Measurements from ENCODE around the gene DLGAP5. TPM values are rescaled to one million over a fixed set of nuclear protein-coding genes. Genes with fewer than 3 reads are reported as not detected.
A peak's percentile ranks its signal among the peaks of the same experiment; 100 is the strongest.

Gene DLGAP5
- total and polyA plus RNA-seq, 2 experiments from 2014 or later, result 13.5 to 15.5 TPM

- in situ Hi-C loops (cut with MboI), result no loop called here
- DNase-seq, result peak; percentile 74
- H3K9ac ChIP-seq, result peak overlapping the region; percentile 99
Observed at GRCh38 chr14:55131370-55132137, 59.8 kb downstream of the DLGAP5 start.

GRCh38 chr14:55130196-55130550 is 61.2 kb downstream of the DLGAP5 start:
- TF ChIP-seq EZH2 (IDR thresholded peaks at IDR 0.05; ENCODE audit: insufficient read depth, poor library complexity, severe bottlenecking), result no peak
- no peak for TF ChIP-seq EZH2phosphoT487 (IDR thresholded peaks at IDR 0.05; ENCODE audit: insufficient read depth, low read depth)
- Histone ChIP-seq H3K4me3 (peak overlapping the region; percentile 95), H3K9me3 (ENCODE audit: low read depth) (no peaks in the 10 kb centered on the region), H3K9me2 (ENCODE audit: insufficient read depth) (no peaks in the 10 kb centered on the region), H3K4me2 (ENCODE audit: unreplicated experiment) (peak overlapping the region; percentile 85), H3K9ac (peak overlapping the region; percentile 99), H3K27ac (peak overlapping the region; percentile 89), H2AFZ (peak overlapping the region; percentile 37; the same call in 1 of the 2 replicates), H3K79me2 (ENCODE audit: insufficient read depth) (peaks cover 54% of the 10 kb centered on the region), H3K27me3 (replicated peaks; ENCODE audit: insufficient read depth) (no peaks in the 10 kb centered on the region), H3F3A (ENCODE audit: insufficient read depth) (peaks cover 67% of the 10 kb centered on the region), H3K36me3 (ENCODE audit: low read depth) (peaks cover 10% of the 10 kb centered on the region; the same call in 1 of the 2 replicates), H4K20me1 (ENCODE audit: insufficient read depth) (no peaks in the 10 kb centered on the region; the same call in 1 of the 2 replicates), H3K4me1 (ENCODE audit: insufficient read depth) (peaks cover 49% of the 10 kb centered on the region)
- in situ Hi-C loops (cut with MboI), result no loop called here
- DNase-seq, result peak; percentile 75
- WGBS, 2 experiments (ENCODE audit: low coverage in 1 of 2, low lambda C conversion rate in 2 of 2, missing lambda C conversion rate in 2 of 2), result 1 to 2% methylated on average over 10 of the region's 10 CpGs

More at GRCh38 chr14:55131370-55132137, 59.8 kb downstream of the DLGAP5 start:
- H3K36me3 ChIP-seq (ENCODE audit: low read depth), result peaks cover 10% of the 10 kb centered on the region; the same call in 1 of the 2 replicates
- no peaks in the 10 kb centered on the region; the same call in 1 of the 2 replicates for H4K20me1 ChIP-seq (ENCODE audit: insufficient read depth)
- H3K9me2 ChIP-seq (ENCODE audit: insufficient read depth), result no peaks in the 10 kb centered on the region
- H3F3A ChIP-seq (ENCODE audit: insufficient read depth), result peaks cover 70% of the 10 kb centered on the region
- peak overlapping the region; percentile 95 for H3K4me3 ChIP-seq
- H3K4me2 ChIP-seq (ENCODE audit: unreplicated experiment), result peak overlapping the region; percentile 85
- peaks cover 49% of the 10 kb centered on the region for H3K4me1 ChIP-seq (ENCODE audit: insufficient read depth)
- WGBS, 2 experiments (ENCODE audit: low coverage in 1 of 2, low lambda C conversion rate in 2 of 2, missing lambda C conversion rate in 2 of 2), result 7 to 9% methylated on average over 7 of the region's 7 CpGs
- no peaks in the 10 kb centered on the region for H3K9me3 ChIP-seq (ENCODE audit: low read depth)
- H3K79me2 ChIP-seq (ENCODE audit: insufficient read depth), result peaks cover 68% of the 10 kb centered on the region
- no peak overlapping the region for H2AFZ ChIP-seq
- H3K27ac ChIP-seq, result peak overlapping the region; percentile 89
- no peaks in the 10 kb centered on the region for H3K27me3 ChIP-seq (replicated peaks; ENCODE audit: insufficient read depth)
- TF ChIP-seq EZH2phosphoT487 (IDR thresholded peaks at IDR 0.05; ENCODE audit: insufficient read depth, low read depth) (no peak), EZH2 (IDR thresholded peaks at IDR 0.05; ENCODE audit: insufficient read depth, poor library complexity, severe bottlenecking) (no peak)

- H3K79me2 ChIP-seq (ENCODE audit: insufficient read depth), result peaks cover 49% of the 10 kb centered on the region
- peaks cover 49% of the 10 kb centered on the region for H3K4me1 ChIP-seq (ENCODE audit: insufficient read depth)
- peak overlapping the region; percentile 85 for H3K4me2 ChIP-seq (ENCODE audit: unreplicated experiment)
- peaks cover 10% of the 10 kb centered on the region; the same call in 1 of the 2 replicates for H3K36me3 ChIP-seq (ENCODE audit: low read depth)
- peak overlapping the region; percentile 99 for H3K9ac ChIP-seq
- peak overlapping the region; percentile 89 for H3K27ac ChIP-seq
- peak overlapping the region; percentile 37; the same call in 1 of the 2 replicates for H2AFZ ChIP-seq
- H3K9me2 ChIP-seq (ENCODE audit: insufficient read depth), result no peaks in the 10 kb centered on the region
- H3K27me3 ChIP-seq (replicated peaks; ENCODE audit: insufficient read depth), result no peaks in the 10 kb centered on the region
- peak; percentile 93 for DNase-seq
- H3K9me3 ChIP-seq (ENCODE audit: low read depth), result no peaks in the 10 kb centered on the region
- 1% methylated on average over 30 to 53 of the region's 53 CpGs for WGBS, 2 experiments (ENCODE audit: low coverage in 1 of 2, low lambda C conversion rate in 2 of 2, missing lambda C conversion rate in 2 of 2)
- in situ Hi-C loops (cut with MboI), result no loop called here
- H4K20me1 ChIP-seq (ENCODE audit: insufficient read depth), result no peaks in the 10 kb centered on the region; the same call in 1 of the 2 replicates
- peak overlapping the region; percentile 95 for H3K4me3 ChIP-seq
- H3F3A ChIP-seq (ENCODE audit: insufficient read depth), result peaks cover 65% of the 10 kb centered on the region
- no peak for TF ChIP-seq EZH2phosphoT487 (IDR thresholded peaks at IDR 0.05; ENCODE audit: insufficient read depth, low read depth)
- no peak for TF ChIP-seq EZH2 (IDR thresholded peaks at IDR 0.05; ENCODE audit: insufficient read depth, poor library complexity, severe bottlenecking)
Observed at GRCh38 chr14:55129428-55130195, 61.8 kb downstream of the DLGAP5 start.

- 0 to 1% methylated on average over 18 to 44 of the region's 50 CpGs for WGBS, 2 experiments (ENCODE audit: low coverage in 1 of 2, low lambda C conversion rate in 2 of 2, missing lambda C conversion rate in 2 of 2)
- Histone ChIP-seq H3K4me1 (ENCODE audit: insufficient read depth) (peaks cover 48% of the 10 kb centered on the region), H3K9ac (peak within 1 kb of the TSS; percentile 99), H3K9me2 (ENCODE audit: insufficient read depth) (no peaks in the 10 kb centered on the region), H3K27me3 (replicated peaks; ENCODE audit: insufficient read depth) (no peaks in the 10 kb centered on the region), H3K27ac (peak within 1 kb of the TSS; percentile 89), H3F3A (ENCODE audit: insufficient read depth) (peaks cover 65% of the 10 kb centered on the region), H2AFZ (peak within 1 kb of the TSS; percentile 76), H3K36me3 (ENCODE audit: low read depth) (peaks cover 10% of the 10 kb centered on the region; the same call in 1 of the 2 replicates), H3K79me2 (ENCODE audit: insufficient read depth) (peaks cover 43% of the 10 kb centered on the region), H4K20me1 (ENCODE audit: insufficient read depth) (no peaks in the 10 kb centered on the region; the same call in 1 of the 2 replicates), H3K4me2 (ENCODE audit: unreplicated experiment) (peak within 1 kb of the TSS; percentile 85), H3K9me3 (ENCODE audit: low read depth) (no peaks in the 10 kb centered on the region), H3K4me3 (peak within 1 kb of the TSS; percentile 95)
- peak; percentile 88 for DNase-seq
- TF ChIP-seq EZH2phosphoT487 (IDR thresholded peaks at IDR 0.05; ENCODE audit: insufficient read depth, low read depth) (no peak), EZH2 (IDR thresholded peaks at IDR 0.05; ENCODE audit: insufficient read depth, poor library complexity, severe bottlenecking) (no peak)
- in situ Hi-C loops (cut with MboI), result no loop called here
Observed at GRCh38 chr14:55129086-55129427, 62.3 kb downstream of the DLGAP5 start, which contains the start of gene LGALS3. TSS of gene LGALS3 (plus strand) at chr14:55129252. CDS start at chr14:55137374, 8,122 bp downstream.
